Measurements from ENCODE around the gene MPST.
A peak's percentile ranks its signal among the peaks of the same experiment; 100 is the strongest.
"Not testable (repeated sequence)": the region's sequence is repeated elsewhere in the genome, so short reads cannot be mapped to it uniquely, and the experiment has no call there.

Gene MPST

DNA sequence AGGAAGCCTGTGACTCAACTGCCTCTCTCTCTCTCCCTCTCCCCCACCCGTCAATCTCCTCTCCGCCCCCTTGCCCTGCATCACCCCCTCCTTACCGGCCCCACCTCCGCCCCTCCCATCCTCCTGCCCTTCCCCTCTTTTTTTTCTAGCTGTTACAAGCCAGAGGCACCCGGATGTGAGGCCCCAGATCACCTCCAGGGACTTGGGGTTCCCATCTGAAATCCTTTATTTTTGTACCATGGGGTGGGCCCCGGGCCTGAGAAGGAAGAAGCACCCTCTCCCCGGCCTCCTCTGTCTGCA lies 42.8 kb downstream of the MPST start:
- no peak for DNase-seq (ENCODE audit: low read depth)

DNA sequence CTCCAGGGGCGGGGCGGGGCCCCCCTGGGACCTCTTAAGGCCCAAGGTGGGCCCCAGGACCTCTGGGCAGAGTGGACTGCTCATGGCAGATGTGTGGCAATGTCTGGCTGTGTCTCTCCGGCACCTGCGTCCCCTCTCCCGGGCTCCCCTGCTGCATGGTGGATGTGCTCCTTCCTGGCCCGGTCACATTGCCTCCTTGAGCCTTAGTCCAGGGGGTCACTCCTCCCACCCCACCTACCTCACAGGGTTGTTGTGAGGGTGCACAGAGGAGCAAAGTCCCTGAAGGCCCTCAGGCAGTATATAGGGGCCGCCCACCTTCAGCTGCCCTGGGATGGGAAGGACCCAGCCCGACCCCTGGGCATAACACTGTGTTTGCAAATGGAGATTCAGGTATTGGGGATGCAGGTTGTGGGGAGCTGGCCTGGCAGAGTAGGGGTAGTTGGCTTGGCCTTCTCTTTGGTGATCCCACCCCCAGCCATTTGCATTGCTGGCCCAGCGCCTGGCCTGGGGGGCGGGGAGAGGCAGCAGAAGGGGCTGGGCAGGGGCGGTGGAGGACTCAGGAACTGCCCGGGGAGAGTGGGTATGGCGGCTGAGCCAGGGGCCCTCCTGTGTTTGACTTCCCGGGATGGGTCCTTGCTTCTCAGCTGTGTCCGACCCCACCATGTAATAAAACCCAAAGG lies 43.3 kb downstream of the MPST start:
- DNase-seq (ENCODE audit: low read depth), result no peak

DNA sequence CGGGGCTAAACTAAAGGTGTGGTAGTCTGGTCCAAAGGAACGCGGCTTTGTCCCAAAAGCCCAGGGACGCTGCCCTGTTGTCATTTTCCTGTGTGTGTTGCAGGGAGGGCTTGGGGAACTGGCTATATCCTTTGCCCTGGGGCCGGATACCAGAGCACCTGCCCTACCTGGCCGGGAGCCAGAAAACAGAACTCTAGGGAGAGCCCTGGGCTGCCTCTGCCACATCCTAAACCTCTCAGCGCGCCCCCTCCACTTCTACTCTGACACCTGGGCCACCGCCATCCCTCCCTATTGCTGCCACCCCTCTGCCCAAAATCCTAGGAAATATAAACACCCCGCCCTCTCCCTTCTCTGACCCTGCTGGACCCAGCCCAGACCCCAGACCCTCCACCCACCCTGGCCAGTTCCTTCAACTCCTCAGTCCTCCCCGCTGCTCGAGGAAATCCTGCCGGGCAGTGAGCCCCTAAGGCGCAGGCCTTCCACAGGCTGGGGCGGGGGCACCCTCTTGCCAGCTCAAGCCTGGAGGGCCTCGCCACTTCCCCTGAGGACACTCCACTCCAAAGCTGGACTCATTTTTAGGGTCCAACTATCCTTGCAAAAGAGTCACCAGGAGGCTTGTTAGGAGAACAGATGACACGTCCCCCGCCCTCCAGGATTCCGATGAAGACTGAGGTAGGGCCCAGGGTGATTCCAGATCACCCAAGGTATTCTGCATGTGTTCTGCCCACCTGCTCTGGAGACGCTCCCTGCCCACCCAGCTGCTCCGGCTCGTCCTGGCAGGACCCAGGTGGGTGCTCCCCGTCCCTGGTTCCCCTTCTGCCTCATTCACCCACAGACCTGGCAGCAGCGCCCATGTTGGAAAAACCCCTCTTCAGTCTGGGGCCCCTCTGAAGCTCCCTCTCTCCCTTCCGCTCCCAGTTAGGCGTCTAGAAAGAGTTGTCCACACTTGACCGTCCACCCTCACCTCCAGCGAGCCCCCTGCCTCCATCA lies 44.2 kb downstream of the MPST start:
- no peak for DNase-seq (ENCODE audit: low read depth)

DNA sequence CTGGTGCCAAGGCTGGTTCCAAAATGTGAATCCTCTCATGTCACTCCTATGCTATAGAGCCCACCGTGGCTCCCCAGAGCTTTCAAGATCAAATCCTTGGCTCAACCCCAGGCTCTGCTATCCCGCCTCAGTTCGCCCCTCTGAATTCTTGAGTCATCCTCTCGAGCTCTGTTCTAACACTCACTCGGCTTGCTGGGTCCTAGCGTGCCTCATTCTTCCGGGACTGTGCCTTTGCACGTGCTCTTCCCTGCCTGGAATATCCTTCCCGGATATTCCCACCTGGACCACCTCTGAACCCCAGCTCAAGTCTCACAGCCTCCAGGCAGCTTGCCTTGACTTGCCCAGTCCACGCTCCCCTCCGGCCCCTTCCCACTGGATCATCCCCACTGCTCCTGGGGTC lies 45.0 kb downstream of the MPST start:
- no peak for DNase-seq (ENCODE audit: low read depth)

DNA sequence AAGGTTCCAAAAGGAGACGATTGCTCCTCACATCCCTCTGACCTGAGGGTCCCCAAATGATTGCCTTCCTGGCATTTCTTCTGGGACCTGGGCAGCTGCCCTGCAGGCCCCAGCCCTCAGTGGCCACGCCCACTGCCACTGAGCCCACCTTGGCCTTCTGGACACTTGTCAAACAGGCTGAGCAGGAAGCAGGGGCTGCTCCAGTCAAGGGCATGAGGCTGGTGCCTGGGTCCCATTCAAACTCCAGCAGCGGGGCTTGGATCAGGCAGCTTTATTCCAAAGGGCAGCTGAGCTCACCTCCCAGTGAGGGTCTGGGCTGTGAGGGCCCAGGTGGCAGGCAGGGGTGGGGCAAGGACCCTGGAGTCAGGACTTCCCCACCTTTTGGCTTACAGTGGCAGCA lies 45.6 kb downstream of the MPST start:
- no peak for DNase-seq (ENCODE audit: low read depth)

DNA sequence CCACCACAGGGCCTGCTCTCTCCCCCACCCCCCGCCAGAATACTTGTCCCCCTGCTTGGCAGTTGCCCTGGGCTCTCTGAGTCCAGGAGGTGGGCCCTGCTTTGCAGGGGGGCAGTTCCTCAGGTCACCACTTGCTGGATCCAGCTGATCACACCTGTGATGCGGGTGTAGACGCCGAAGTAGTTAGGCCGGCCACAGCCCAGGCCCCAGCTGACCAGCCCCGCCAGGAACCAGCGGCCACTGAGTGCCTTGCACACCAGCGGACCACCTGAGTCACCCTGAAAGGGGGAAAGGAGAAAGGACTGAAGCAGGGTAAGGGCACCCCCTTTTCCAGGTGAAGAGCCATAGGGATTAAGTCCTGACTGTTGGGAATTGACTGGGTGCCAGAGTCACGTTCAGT lies 46.4 kb downstream of the MPST start:
- DNase-seq (ENCODE audit: low read depth), result no peak

DNA sequence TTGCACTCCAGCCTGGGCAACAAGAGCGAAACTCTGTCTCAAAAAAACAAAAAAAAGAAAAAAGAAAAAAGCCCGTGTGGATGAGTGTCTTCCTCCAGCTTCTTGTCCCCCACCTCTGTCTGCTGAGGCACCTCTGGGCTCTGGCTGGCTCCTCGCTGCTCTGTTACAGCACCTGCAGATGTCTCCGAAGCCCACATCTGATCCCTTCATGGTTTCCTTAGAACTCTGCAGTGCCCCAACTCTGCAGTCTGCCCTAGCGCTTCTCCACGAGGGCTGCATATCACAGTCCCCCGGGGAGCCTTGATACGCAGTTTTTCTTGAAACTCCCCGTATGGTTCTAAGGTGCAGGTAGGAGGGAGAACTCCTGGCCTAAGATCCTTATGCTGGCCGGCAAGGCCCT lies 47.9 kb downstream of the MPST start:
- DNase-seq (ENCODE audit: low read depth), result no peak

DNA sequence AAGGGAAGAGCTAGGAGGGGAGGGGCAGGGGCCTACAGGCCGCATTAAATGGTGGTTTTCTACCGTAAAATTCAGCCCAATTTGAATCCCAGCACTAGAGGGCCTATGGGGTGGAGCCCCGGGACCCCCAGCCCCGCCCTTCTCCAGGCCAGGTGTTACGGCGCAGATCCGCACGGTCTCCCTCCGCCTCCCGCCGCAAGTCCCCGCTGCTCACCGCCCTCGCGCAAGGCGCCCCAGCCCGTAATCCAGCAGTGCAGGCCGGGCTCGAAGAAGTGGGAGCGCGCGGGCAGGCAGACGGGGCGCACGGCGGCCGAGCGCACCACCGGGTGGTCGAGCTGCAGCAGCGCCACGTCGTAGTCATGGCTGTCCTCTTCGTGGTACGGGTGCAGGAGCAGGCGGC lies 49.3 kb downstream of the MPST start:
- no peak for DNase-seq (ENCODE audit: low read depth)

DNA sequence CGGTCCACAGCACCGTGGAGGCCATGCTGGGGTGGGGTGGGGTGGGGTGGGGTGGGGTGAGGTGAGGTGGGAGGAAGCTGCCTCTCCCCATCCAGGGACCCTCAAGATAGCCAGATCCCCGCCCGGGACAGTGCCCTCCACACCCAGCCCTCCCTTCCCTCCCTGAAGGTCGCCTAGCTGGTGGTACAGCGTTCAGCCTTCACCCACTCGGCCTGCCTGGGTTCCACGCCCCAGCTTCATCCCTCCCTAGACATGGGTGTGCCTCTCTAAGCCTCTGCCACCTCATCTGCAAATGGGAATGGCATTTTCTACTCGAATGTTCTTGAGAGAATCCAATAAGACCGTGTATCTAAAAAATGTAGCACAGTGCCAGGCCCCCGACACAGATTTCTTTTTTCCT lies 49.8 kb downstream of the MPST start:
- DNase-seq (ENCODE audit: low read depth), result no peak

DNA sequence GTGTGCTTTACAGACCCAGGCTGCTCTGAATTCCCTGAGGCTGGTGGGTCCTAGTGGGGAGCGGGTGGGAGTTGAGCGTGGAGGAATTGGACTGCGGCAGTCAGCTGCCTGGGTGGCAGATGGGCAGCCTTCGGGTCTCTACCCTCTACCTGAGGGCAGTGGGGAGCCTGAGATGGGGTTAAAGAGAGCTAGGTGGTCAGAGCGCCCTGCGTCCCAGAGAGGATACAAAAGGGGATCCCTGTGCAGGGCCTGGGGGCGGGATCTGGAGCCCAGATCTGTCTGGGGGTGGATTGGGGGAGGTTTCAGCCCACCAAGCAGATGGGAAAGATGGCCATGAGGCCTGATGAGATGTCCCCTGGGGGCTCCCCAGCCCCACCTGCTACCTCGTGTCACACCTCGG lies 50.2 kb downstream of the MPST start:
- no peak for DNase-seq (ENCODE audit: low read depth)

DNA sequence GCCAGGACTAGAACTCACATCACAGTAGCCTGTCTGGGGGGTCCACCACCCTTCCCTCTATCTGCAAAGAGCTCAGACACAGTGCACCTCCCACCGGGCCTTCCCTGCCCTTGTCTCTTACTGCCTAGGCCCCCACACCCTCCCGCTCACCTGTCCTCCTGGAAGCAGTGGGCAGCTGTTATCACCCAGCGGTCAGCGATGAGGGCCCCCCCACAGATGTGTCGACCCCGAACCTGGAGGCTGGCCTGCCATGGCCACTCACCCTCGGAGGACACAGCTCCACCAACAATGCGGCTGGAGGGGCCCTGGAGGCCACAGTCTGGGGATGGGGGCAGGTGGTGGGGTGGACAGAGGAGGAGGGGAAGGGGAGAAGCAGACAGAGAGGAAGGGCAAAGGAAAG lies 50.8 kb downstream of the MPST start:
- no peak for DNase-seq (ENCODE audit: low read depth)

DNA sequence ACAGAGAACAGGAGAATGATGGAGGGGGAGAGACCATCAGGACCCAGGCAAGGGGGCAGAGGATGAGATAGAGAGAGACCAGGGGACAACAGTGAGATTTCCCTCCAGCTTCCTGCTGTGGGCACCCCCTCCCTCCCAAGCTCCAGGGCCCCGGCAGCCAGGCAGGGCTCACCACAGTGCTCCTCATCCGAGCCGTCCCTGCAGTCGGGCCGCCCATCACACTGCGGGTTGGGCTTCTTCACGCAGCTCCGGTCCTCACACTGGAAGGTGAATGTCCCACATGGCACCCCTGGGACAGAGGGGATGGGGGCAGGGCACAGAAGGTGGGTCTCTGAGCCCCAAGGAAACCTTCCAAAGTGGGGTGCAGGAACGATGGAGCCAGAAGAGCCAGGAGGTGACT lies 51.2 kb downstream of the MPST start:
- no peak for DNase-seq (ENCODE audit: low read depth)

DNA sequence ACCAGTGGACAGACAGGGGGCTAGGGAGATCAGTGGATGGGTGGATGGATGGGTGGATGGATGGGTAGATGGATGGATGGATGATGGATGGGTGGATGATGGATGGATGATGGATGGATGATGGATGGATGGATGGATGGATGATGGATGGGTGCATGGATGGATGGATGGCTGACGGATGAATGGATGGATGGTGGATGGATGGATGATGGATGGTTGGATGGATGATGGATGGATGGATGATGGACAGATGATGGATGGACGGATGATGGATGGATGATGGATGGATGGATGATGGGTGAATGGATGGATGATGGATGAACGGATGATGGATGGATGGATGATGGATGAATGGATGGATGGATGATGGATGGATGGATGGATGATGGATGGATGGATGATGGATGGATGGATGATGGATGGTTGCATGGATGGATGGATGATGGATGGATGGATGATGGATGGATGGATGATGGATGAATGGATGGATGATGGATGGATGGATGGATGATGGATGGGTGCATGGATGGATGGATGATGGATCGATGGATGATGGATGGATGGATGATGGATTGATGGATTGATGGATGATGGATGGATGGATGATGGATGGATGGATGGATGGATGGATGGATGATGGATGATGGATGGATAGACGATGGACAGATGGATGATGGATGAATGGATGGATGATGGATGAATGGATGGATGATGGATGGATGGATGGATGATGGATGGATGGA lies 52.5 kb downstream of the MPST start:
- DNase-seq (ENCODE audit: low read depth), result not testable (repeated sequence)

DNA sequence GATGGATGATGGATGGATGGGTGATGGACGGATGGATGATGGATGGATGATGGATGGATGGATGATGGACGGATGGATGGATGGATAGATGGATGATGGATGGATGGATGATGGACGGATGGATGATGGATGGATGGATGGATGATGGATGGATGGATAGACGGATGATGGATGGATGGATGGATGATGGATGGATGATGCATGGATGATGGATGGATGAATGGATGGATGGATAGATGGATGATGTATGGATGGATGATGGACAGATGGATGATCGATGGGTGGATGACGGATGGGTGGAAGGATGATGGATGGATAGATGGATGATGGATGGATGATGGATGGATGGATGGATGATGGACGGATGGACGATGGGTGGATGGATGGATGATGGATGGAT lies 53.1 kb downstream of the MPST start:
- DNase-seq (ENCODE audit: low read depth), result no peak

DNA sequence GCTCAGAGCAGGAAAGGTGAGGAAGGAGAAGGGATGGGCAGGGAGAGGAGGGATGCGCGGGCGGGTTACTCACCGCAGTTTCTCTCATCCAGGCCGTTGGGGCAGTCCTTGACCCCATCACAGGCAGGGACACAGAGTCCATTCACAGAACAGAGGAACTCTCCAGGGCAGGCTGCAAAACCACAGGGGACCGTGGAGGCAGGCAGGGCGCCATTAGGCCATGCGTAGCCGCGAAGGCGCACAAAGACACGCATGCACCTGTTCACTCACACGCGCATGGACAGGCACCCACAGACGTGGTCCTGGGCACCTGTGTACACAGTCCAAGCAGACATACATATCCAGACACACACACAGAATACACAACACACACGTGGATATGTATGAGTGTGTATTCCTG lies 55.0 kb downstream of the MPST start:
- DNase-seq (ENCODE audit: low read depth), result no peak

DNA sequence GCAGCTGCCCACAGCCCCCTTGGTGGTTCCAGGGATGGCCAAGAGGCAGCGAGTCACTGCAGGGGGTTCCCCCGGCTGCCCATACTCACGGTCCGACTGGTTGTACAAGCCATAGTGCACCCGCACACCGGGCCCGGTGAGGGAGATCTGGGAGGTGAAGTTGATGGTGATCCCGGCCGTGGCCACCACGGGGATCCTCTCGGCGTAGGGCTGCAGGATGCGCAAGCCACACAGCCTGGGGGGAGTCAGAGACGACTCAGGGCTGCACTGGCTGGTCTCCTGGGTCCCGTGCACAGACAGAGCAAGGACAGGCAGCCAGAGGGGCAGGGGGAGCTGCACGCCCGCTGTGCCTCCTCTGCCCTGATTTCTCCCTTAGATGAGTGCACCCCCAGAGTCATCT lies 55.5 kb downstream of the MPST start:
- DNase-seq (ENCODE audit: low read depth), result no peak

DNA sequence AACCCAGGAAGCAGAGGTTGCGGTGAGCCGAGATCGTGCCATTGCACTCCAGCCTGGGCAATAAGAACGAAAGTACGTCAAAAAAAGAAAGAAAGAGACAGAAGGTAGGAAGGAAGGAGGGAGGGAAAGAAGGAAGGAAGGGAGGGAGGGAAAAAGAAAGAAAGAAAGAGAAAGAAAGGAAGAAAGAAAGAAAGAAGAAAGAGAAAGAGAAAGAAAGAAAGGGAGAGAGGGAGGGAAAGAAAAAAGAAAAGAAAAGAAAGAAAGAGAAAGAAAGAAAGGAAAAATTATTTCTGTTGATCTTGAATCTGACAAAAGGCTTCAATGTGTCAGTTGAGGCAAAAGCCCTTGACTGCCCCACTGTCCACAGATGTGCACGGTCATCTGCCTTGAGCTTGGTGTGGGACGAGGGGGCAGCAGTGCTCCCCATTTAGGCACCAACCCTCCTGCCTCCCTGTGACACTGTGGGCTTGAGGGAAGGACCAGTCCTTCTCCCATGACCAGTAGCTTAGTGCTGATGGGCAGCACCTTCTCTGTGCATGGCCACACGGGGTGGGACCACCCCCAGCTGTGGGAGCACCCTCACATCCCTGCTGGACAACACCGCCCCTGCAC lies 56.4 kb downstream of the MPST start:
- DNase-seq (ENCODE audit: low read depth), result no peak

DNA sequence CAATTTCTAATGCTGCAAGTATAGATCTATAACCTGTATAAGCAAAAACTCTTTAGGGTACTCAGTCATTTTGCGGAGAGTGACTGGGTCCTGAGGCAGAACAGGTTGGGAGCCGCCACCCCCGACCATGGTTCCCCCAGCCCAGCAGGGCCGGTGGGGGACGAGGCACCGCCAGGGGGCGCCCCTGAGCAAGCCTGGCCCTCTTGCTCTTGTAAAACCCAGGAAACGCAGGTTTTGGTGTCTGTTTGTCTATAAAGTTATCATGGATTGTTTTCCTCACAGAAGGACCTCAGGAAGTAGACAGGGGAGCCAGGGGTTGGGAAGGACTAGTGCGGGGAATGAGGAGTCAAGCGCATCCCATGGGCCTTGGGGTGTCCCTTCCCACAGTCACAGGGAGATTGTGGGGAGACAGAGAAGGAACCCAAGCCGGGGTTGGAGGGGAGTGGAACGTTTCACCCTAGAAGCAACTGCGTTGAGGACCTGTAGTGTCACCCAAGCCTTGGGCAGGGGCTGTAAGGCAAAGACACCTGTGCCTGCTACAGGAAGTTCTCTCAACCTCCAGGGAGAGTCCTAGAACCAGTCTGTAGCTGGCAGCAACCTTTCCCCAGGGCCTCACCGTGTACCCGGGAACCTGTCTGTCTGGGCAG lies 58.4 kb downstream of the MPST start:
- DNase-seq (ENCODE audit: low read depth), result peak; percentile 84

DNA sequence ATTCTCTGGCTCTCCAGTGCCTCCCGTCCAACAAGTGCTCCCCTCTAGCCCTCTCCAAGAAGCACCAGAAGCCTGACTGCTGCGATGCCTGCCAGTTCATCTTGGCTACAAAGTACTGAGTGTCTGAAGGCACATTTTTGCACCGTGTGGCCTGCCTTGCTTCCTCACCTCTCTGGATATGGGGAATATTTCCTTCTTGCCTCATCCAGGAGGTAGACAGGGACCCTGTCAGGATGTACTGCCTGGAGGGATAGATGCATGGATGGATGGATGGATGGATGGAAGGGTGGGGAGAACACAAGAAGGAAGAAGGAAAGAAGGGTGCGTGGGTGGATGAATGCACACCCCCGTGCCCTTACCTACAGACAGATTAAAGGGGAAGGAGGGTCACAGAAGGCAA lies 59.6 kb downstream of the MPST start:
- DNase-seq (ENCODE audit: low read depth), result no peak

Measured in activated gamma-delta T cell treated with anti-CD3 and anti-CD28 coated beads, Interleukin-2, amount 50 U/mL, for 16 hours (primary cell).